ENCODE data around the gene BNC2. TPM values are rescaled to one million over a fixed set of nuclear protein-coding genes. Genes with fewer than 3 reads are reported as not detected.
A peak's percentile ranks its signal among the peaks of the same experiment; 100 is the strongest.

Gene BNC2
- total RNA-seq, 1 experiment from 2014 or later = 2.9 TPM

GRCh38 chr9:16551692-16552091, 318.8 kb downstream of the BNC2 start:
- Histone ChIP-seq H3F3A (ENCODE audit: insufficient read depth, low read depth) (no peaks in the 10 kb centered on the region), H3K27ac (no peak overlapping the region), H3K4me3 (no peak overlapping the region), H3K79me2 (ENCODE audit: low read depth) (no peaks in the 10 kb centered on the region), H3K9me3 (ENCODE audit: insufficient read depth, low read depth) (no peaks in the 10 kb centered on the region), H4K20me1 (ENCODE audit: insufficient read depth) (no peaks in the 10 kb centered on the region), H3K36me3 (ENCODE audit: low read depth) (no peaks in the 10 kb centered on the region), H3K9me2 (ENCODE audit: insufficient read depth) (no peaks in the 10 kb centered on the region), H3K4me2 (no peak overlapping the region), H2AFZ (no peak overlapping the region), H3K4me1 (replicated peaks; ENCODE audit: insufficient read depth) (0 out of 2 replicates have a peak, but pooled peaks cover 8% of the 10 kb centered on the region), H3K27me3 (ENCODE audit: insufficient read depth, low read depth) (no peaks in the 10 kb centered on the region)
- no peak for TF ChIP-seq EZH2 (IDR thresholded peaks at IDR 0.05; ENCODE audit: low read depth)
- no peak for TF ChIP-seq CTCF (conservative IDR thresholded peaks at IDR 0.05)
- ChIA-PET CTCF (no interaction called here), POLR2A (ENCODE audit: unreplicated experiment) (no interaction called here)
- intact Hi-C loops (cut with micrococcal nuclease; ENCODE audit: unreplicated experiment) = no loop called here
- peak in 1 of 2 experiments; percentile 34 for DNase-seq
- BruUV-seq (replicated peaks) = no TSS peak

GRCh38 chr9:16545639-16546038, 324.8 kb downstream of the BNC2 start:
- Histone ChIP-seq H3K36me3 (ENCODE audit: low read depth) (no peaks in the 10 kb centered on the region), H4K20me1 (ENCODE audit: insufficient read depth) (no peaks in the 10 kb centered on the region), H3K9me3 (ENCODE audit: insufficient read depth, low read depth) (no peaks in the 10 kb centered on the region), H3K79me2 (ENCODE audit: low read depth) (no peaks in the 10 kb centered on the region), H3K27me3 (ENCODE audit: insufficient read depth, low read depth) (no peaks in the 10 kb centered on the region), H3K27ac (no peak overlapping the region), H3K9me2 (ENCODE audit: insufficient read depth) (no peaks in the 10 kb centered on the region), H3F3A (ENCODE audit: insufficient read depth, low read depth) (no peaks in the 10 kb centered on the region), H2AFZ (no peak overlapping the region), H3K4me3 (no peak overlapping the region), H3K4me1 (replicated peaks; ENCODE audit: insufficient read depth) (no peaks in the 10 kb centered on the region), H3K4me2 (no peak overlapping the region)
- intact Hi-C loops (cut with micrococcal nuclease; ENCODE audit: unreplicated experiment) = no loop called here
- TF ChIP-seq EZH2 (IDR thresholded peaks at IDR 0.05; ENCODE audit: low read depth) = no peak
- DNase-seq = no peak
- ChIA-PET CTCF (no interaction called here), POLR2A (ENCODE audit: unreplicated experiment) (interaction anchor here (0.7 kb wide), 1 partner anchor 149 kb away, joined by 4 read pairs; no protein-coding TSS in a partner anchor)
- no TSS peak for BruUV-seq (replicated peaks)

DNA sequence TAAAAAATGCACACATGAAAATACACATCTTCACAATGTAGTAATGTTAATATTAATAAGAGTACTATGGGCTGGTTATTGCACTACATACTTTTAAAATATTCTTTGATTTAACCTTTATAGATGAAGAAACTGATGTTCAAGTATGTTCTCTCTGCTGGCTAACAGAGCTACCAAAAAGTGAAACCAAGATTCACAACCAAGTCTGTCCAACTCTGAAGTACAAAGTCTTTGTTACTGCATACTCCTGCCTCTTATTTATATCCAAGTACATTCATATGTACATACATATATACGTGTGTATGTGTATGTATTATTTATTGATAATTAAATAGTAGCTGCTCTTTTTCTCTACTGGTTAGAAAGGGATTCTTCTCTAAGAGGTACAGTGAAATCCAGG, 325.6 kb downstream of the BNC2 start:
- H3K9me3 ChIP-seq (ENCODE audit: insufficient read depth, low read depth) = no peaks in the 10 kb centered on the region
- H3K79me2 ChIP-seq (ENCODE audit: low read depth) = no peaks in the 10 kb centered on the region
- intact Hi-C loops (cut with micrococcal nuclease; ENCODE audit: unreplicated experiment) = no loop called here
- no peak overlapping the region for H2AFZ ChIP-seq
- H3K9me2 ChIP-seq (ENCODE audit: insufficient read depth) = no peaks in the 10 kb centered on the region
- no peaks in the 10 kb centered on the region for H3K27me3 ChIP-seq (ENCODE audit: insufficient read depth, low read depth)
- H3K27ac ChIP-seq = no peak overlapping the region
- H3K36me3 ChIP-seq (ENCODE audit: low read depth) = no peaks in the 10 kb centered on the region
- no peak overlapping the region for H3K4me2 ChIP-seq
- ChIA-PET POLR2A (ENCODE audit: unreplicated experiment) (no interaction called here), CTCF (no interaction called here)
- H3F3A ChIP-seq (ENCODE audit: insufficient read depth, low read depth) = no peaks in the 10 kb centered on the region
- no peaks in the 10 kb centered on the region for H3K4me1 ChIP-seq (replicated peaks; ENCODE audit: insufficient read depth)
- no peak for DNase-seq
- BruUV-seq (replicated peaks) = no TSS peak
- no peaks in the 10 kb centered on the region for H4K20me1 ChIP-seq (ENCODE audit: insufficient read depth)
- no peak overlapping the region for H3K4me3 ChIP-seq
- TF ChIP-seq EZH2 (IDR thresholded peaks at IDR 0.05; ENCODE audit: low read depth) (no peak), CTCF (conservative IDR thresholded peaks at IDR 0.05) (no peak)

DNA sequence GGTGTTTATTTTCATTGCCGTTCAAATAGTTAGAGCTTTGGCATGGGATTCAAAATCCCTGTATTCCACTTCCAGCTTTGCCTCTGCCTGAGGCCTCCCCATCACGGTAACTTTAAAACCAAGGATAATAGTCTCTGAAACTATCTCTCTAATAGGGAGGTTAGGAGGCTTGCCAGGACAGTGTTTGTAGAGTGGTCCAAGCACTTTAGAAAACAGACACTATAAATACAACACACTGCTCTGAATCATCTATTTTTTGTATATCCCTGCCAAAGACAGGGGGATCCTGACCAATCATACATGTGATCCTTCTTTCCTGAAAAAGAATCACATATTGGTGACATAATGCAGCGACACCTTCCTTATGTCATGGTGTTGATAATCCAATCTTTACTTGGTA, 326.8 kb downstream of the BNC2 start:
- Histone ChIP-seq H3K4me1 (replicated peaks; ENCODE audit: insufficient read depth) (no peaks in the 10 kb centered on the region), H3K9me2 (ENCODE audit: insufficient read depth) (no peaks in the 10 kb centered on the region), H4K20me1 (ENCODE audit: insufficient read depth) (no peaks in the 10 kb centered on the region), H3K79me2 (ENCODE audit: low read depth) (no peaks in the 10 kb centered on the region), H3K9me3 (ENCODE audit: insufficient read depth, low read depth) (no peaks in the 10 kb centered on the region), H3K27ac (no peak overlapping the region), H2AFZ (no peak overlapping the region), H3F3A (ENCODE audit: insufficient read depth, low read depth) (no peaks in the 10 kb centered on the region), H3K36me3 (ENCODE audit: low read depth) (no peaks in the 10 kb centered on the region), H3K4me2 (no peak overlapping the region), H3K4me3 (no peak overlapping the region), H3K27me3 (ENCODE audit: insufficient read depth, low read depth) (no peaks in the 10 kb centered on the region)
- intact Hi-C loops (cut with micrococcal nuclease; ENCODE audit: unreplicated experiment) = no loop called here
- BruUV-seq (replicated peaks) = no TSS peak
- ChIA-PET CTCF (no interaction called here), POLR2A (ENCODE audit: unreplicated experiment) (no interaction called here)
- DNase-seq = no peak
- TF ChIP-seq CTCF (conservative IDR thresholded peaks at IDR 0.05) (no peak), EZH2 (IDR thresholded peaks at IDR 0.05; ENCODE audit: low read depth) (no peak)

Measured in PC-9 (cell line).